Suprapubic skin (tissue), 4 donors: ENCODE measurements around the gene SHROOM1. TPM values are rescaled to one million over a fixed set of nuclear protein-coding genes. Genes with fewer than 3 reads are reported as not detected.
A peak's percentile ranks its signal among the peaks of the same experiment; 100 is the strongest.

Experiments used
- DNase-seq, 2 donors: peaks; one replicate each; pipeline ENCODE4 v3.0.0-alpha.2; 2019; ENCODE audit warnings: low spot score in 2 of 2
- H3K27ac ChIP-seq: fragments of 200-600 bp; sonication (generic); one replicate; pipeline ENCODE4 v1.5.1; 2019
- H3K27me3 ChIP-seq: fragments of 200-600 bp; sonication (generic); one replicate; pipeline ENCODE4 v1.5.1; 2019
- H3K36me3 ChIP-seq: fragments of 200-600 bp; sonication (generic); one replicate; pipeline ENCODE4 v1.5.1; 2019
- H3K4me1 ChIP-seq: fragments of 200-600 bp; sonication (generic); one replicate; pipeline ENCODE4 v1.5.1; 2019
- H3K4me3 ChIP-seq: fragments of 200-600 bp; sonication (generic); one replicate; pipeline ENCODE4 v1.5.1; 2019; ENCODE audit warnings: mild to moderate bottlenecking
- H3K9me3 ChIP-seq: fragments of 200-600 bp; sonication (generic); one replicate; pipeline ENCODE4 v1.5.1; 2019
- CTCF ChIP-seq, 2 donors: fragments of 200-600 bp in 1 of 2; fragments of 450-650 bp in 1 of 2; sonication (generic) in 1 of 2; IDR thresholded peaks; one replicate each; pipeline ENCODE4 v1.5.1; 2016 to 2019; ENCODE audit warnings: antibody characterized with exemption in 2 of 2, mild to moderate bottlenecking in 1 of 2, moderate library complexity in 1 of 2
- EP300 ChIP-seq: sonication (generic); formaldehyde crosslinking; IDR thresholded peaks from one replicate; pipeline ENCODE4 v1.6.1; 2017; ENCODE audit warnings: antibody characterized with exemption
- POLR2A ChIP-seq, 2 donors: fragments of 450-650 bp; IDR thresholded peaks; one replicate each; pipeline ENCODE4 v1.6.1; 2017; ENCODE audit warnings: antibody characterized with exemption in 2 of 2, mild to moderate bottlenecking in 2 of 2, moderate library complexity in 2 of 2
- POLR2AphosphoS5 ChIP-seq, 3 donors: sonication (generic); formaldehyde crosslinking; IDR thresholded peaks; one replicate each; pipeline ENCODE4 v1.6.1; 2017; ENCODE audit warnings: antibody characterized with exemption in 3 of 3
- WGBS: methylation state at CpG from one replicate; pipeline ENCODE4 v1.1.5; 2018; 5-methylcytosine and 5-hydroxymethylcytosine counted together
- total RNA-seq, 4 donors: library from RNA; depleted of rRNA; stranded (reverse); fragments of >200 nt; gene quantifications; one replicate each; pipeline ENCODE4 v1.1.0, GENCODE V29; 2016

SHROOM1 gene
- total RNA-seq, 4 donors from 2014 or later: 0.76 to 2.8 (median 2.3) TPM

- Histone ChIP-seq H3K4me1 (peaks cover 38% of the 10 kb centered on the region), H3K9me3 (no peaks in the 10 kb centered on the region), H3K27ac (no peak overlapping the region), H3K36me3 (no peaks in the 10 kb centered on the region), H3K4me3 (no peak overlapping the region), H3K27me3 (no peaks in the 10 kb centered on the region)
- TF ChIP-seq CTCF (IDR thresholded peaks at IDR 0.05) (no peak), EP300 (no peak), POLR2AphosphoS5 (IDR thresholded peaks at IDR 0.05) (no peak), POLR2A (IDR thresholded peaks at IDR 0.05) (no peak)
- 77% methylated on average over 5 of the region's 5 CpGs for WGBS
- DNase-seq: no peak
These were observed 51.6 kb downstream of the SHROOM1 start for GRCh38 chr5:132778856-132779255.

- Histone ChIP-seq H3K9me3 (no peaks in the 10 kb centered on the region), H3K4me3 (peak overlapping the region; percentile 89), H3K27ac (peak overlapping the region; percentile 89), H3K27me3 (no peaks in the 10 kb centered on the region), H3K36me3 (no peaks in the 10 kb centered on the region), H3K4me1 (peaks cover 45% of the 10 kb centered on the region)
- no peak for TF ChIP-seq POLR2AphosphoS5 (IDR thresholded peaks at IDR 0.05)
- TF ChIP-seq CTCF (IDR thresholded peaks at IDR 0.05): no peak
- TF ChIP-seq EP300: no peak
- 49% methylated on average over 4 of the region's 4 CpGs for WGBS
- no peak for DNase-seq
These were observed 52.3 kb downstream of the SHROOM1 start for GRCh38 chr5:132778129-132778528.

GRCh38 chr5:132777209-132778069 lies 53.0 kb downstream of the SHROOM1 start, which contains the start of gene SEPTIN8:
TSS of gene SEPTIN8 (minus strand) at chr5:132777239. CDS start at chr5:132777137, 102 bp downstream.
- TF ChIP-seq POLR2AphosphoS5 (IDR thresholded peaks at IDR 0.05): no peak
- no peak for TF ChIP-seq CTCF (IDR thresholded peaks at IDR 0.05)
- peaks cover 51% of the 10 kb centered on the region for H3K4me1 ChIP-seq
- H3K27me3 ChIP-seq: no peaks in the 10 kb centered on the region
- H3K36me3 ChIP-seq: no peaks in the 10 kb centered on the region
- peak within 1 kb of the TSS; percentile 89 for H3K27ac ChIP-seq
- WGBS: 4% methylated on average over 9 of the region's 82 CpGs
- H3K4me3 ChIP-seq: peak within 1 kb of the TSS; percentile 89
- DNase-seq: no peak
- H3K9me3 ChIP-seq: no peaks in the 10 kb centered on the region

DNA sequence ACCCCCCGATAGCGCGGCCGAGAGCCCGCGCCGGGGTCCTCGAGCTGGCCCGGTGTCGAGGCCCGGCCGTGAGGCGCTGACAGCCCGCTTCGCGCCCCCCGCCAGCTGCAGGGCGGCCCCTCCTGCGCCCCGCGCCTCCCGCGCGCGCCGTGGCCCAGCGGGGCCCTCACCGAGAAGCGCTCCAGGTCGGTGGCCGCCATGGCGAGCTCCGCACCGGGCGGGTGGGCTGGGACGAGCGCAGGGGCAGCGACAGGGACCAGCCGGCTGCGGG lies 53.6 kb downstream of the SHROOM1 start:
- H3K9me3 ChIP-seq: no peaks in the 10 kb centered on the region
- H3K4me3 ChIP-seq: peak overlapping the region; percentile 89
- peaks cover 57% of the 10 kb centered on the region for H3K4me1 ChIP-seq
- no peaks in the 10 kb centered on the region for H3K36me3 ChIP-seq
- WGBS: no CpG with 5 or more reads among the region's 40 CpGs
- TF ChIP-seq POLR2AphosphoS5 (IDR thresholded peaks at IDR 0.05) (no peak), POLR2A (IDR thresholded peaks at IDR 0.05) (no peak)
- peak overlapping the region; percentile 89 for H3K27ac ChIP-seq
- no peak for DNase-seq
- no peaks in the 10 kb centered on the region for H3K27me3 ChIP-seq

- peak overlapping the region; percentile 89 for H3K27ac ChIP-seq
- no peaks in the 10 kb centered on the region for H3K9me3 ChIP-seq
- WGBS: 1% methylated on average over 20 of the region's 39 CpGs
- DNase-seq: no peak
- peak overlapping the region; percentile 89 for H3K4me3 ChIP-seq
- no peaks in the 10 kb centered on the region for H3K36me3 ChIP-seq
- H3K27me3 ChIP-seq: no peaks in the 10 kb centered on the region
- TF ChIP-seq EP300 (no peak), POLR2AphosphoS5 (IDR thresholded peaks at IDR 0.05) (no peak), POLR2A (IDR thresholded peaks at IDR 0.05) (no peak), CTCF (IDR thresholded peaks at IDR 0.05) (no peak)
- peaks cover 62% of the 10 kb centered on the region for H3K4me1 ChIP-seq
These were observed 54.1 kb downstream of the SHROOM1 start for GRCh38 chr5:132776131-132776937.
